Chondrocyte (in vitro differentiated cells): Measurements from ENCODE around the gene KCNQ5. TPM values are rescaled to one million over a fixed set of nuclear protein-coding genes. Genes with fewer than 3 reads are reported as not detected.

Experiments used
- DNase-seq: peaks from one replicate; pipeline ENCODE4 v3.0.0; 2021; ENCODE audit warnings: mixed read lengths, low spot score
- H3K27ac Mint-ChIP-seq: one replicate; pipeline ENCODE4 v1.8.0; 2021; ENCODE audit warnings: mild to moderate bottlenecking, moderate library complexity, mixed read lengths; ENCODE audit not compliant: unreplicated experiment
- H3K27me3 Mint-ChIP-seq: 2 replicates; pipeline ENCODE4 v1.8.0; 2021; ENCODE audit warnings: low read depth, mixed read lengths
- H3K36me3 Mint-ChIP-seq: 2 replicates; pipeline ENCODE4 v1.8.0; 2021; ENCODE audit warnings: low read depth, mixed read lengths
- H3K4me1 Mint-ChIP-seq: 2 replicates; pipeline ENCODE4 v1.8.0; 2021; ENCODE audit warnings: low read depth, mild to moderate bottlenecking, mixed read lengths
- H3K4me3 Mint-ChIP-seq: one replicate; pipeline ENCODE4 v1.8.0; 2021; ENCODE audit warnings: mild to moderate bottlenecking, moderate library complexity, mixed read lengths; ENCODE audit not compliant: unreplicated experiment
- H3K9me3 Mint-ChIP-seq: 2 replicates; pipeline ENCODE4 v1.8.0; 2021; ENCODE audit warnings: low read depth, mixed read lengths
- total RNA-seq: library from RNA; stranded (reverse); gene quantifications from 3 replicates; pipeline ENCODE4 v1.2.1, GENCODE V29; 2021
- TF ChIP-seq, protein P1 (sequence below): fragments of 200-600 bp; sonication (generic); IDR thresholded peaks from 2 replicates; pipeline ENCODE4 v1.5.0; 2021; ENCODE audit warnings: antibody characterized with exemption, mild to moderate bottlenecking, moderate library complexity

Gene KCNQ5
- total RNA-seq, 1 donor from 2014 or later, result 4.1 TPM

DNA sequence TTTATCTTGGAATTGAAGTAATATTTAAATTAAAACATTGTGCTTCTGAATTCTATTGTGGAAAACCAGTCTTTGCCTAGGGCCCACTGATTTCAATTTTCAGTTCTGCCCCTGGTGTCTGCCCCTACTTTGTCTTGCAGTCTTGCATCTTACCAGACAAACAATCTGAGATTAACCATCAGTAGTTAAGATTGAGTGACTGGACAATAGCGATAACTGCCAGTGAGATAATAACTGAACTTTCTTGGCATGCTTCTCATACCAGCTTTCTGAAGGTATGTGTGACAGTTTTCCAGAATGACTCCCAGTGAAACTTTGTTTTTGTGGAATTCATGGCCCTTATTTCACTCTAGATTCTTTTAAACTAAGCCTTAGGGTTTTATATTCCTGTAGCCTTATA is 53.5 kb downstream of the KCNQ5 start:
- Mint-ChIP-seq H3K9me3 (no peaks in the 10 kb centered on the region), H3K36me3 (no peaks in the 10 kb centered on the region), H3K27ac (no peak overlapping the region), H3K27me3 (no peaks in the 10 kb centered on the region), H3K4me1 (peaks cover 14% of the 10 kb centered on the region), H3K4me3 (no peak overlapping the region)
- DNase-seq, result no peak
- TF ChIP-seq, protein P1, sequence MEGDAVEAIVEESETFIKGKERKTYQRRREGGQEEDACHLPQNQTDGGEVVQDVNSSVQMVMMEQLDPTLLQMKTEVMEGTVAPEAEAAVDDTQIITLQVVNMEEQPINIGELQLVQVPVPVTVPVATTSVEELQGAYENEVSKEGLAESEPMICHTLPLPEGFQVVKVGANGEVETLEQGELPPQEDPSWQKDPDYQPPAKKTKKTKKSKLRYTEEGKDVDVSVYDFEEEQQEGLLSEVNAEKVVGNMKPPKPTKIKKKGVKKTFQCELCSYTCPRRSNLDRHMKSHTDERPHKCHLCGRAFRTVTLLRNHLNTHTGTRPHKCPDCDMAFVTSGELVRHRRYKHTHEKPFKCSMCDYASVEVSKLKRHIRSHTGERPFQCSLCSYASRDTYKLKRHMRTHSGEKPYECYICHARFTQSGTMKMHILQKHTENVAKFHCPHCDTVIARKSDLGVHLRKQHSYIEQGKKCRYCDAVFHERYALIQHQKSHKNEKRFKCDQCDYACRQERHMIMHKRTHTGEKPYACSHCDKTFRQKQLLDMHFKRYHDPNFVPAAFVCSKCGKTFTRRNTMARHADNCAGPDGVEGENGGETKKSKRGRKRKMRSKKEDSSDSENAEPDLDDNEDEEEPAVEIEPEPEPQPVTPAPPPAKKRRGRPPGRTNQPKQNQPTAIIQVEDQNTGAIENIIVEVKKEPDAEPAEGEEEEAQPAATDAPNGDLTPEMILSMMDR, result no peak

DNA sequence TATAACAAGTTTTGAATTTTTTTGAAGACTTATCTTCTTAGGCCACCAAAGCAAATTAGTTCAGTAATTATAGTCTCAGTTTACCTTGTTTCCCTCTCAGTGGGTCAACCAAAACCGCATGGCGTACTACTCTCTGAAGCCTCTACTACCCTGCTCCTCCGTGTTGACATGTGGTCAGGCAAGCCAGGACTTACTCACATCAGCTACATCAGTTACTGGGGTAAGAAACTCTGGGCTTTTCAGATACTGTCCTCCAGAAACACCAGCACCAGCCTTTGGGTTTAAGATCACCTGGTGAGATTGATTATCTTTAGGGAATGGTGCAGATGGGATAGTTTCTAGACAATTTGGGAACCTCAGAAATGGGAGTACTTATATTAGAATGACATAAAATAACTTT is 55.1 kb downstream of the KCNQ5 start:
- no peak overlapping the region for H3K27ac Mint-ChIP-seq
- H3K27me3 Mint-ChIP-seq, result no peaks in the 10 kb centered on the region
- no peaks in the 10 kb centered on the region for H3K9me3 Mint-ChIP-seq
- TF ChIP-seq, protein P1, result no peak
- H3K36me3 Mint-ChIP-seq, result no peaks in the 10 kb centered on the region
- no peak for DNase-seq
- H3K4me1 Mint-ChIP-seq, result peaks cover 14% of the 10 kb centered on the region
- H3K4me3 Mint-ChIP-seq, result no peak overlapping the region

DNA sequence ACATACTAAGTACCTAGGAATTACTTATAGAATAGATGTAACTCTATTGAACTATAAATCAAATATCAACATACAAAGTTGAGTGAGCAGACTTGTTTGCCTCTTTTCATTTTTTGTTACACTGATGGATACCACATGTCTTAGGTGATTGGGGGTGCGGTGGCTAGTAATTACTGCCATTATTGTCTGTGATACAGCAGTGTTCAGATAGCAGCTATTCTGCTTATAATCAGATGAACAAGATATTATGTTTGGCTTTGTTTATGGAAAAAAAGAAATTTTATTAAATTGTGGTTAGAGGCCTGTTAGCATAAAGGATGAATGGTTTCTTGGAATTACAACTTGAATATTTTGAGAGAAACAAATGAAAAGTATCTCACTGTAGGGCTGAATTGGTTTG is 55.9 kb downstream of the KCNQ5 start:
- no peaks in the 10 kb centered on the region for H3K36me3 Mint-ChIP-seq
- H3K27ac Mint-ChIP-seq, result no peak overlapping the region
- H3K9me3 Mint-ChIP-seq, result no peaks in the 10 kb centered on the region
- no peaks in the 10 kb centered on the region for H3K27me3 Mint-ChIP-seq
- no peak overlapping the region for H3K4me3 Mint-ChIP-seq
- TF ChIP-seq, protein P1, result no peak
- no peak for DNase-seq
- H3K4me1 Mint-ChIP-seq, result peaks cover 14% of the 10 kb centered on the region

DNA sequence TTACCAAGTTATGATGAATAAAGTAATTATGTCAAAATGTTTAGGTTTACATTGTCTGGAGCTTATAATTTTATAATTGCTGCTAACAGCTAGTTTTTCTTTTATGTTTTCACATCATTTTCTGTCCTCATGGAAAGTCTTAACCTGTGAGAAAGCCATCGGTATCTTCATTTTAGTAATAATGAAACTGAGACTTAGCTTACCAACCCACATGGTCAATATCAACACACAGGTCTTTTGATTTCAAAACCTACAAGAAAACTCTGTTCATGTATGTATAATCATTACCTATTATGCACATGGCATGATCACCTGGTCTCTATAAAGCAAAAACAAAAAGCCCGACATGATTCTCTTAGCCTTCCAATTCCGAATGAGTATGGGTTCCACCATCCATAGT is 61.9 kb downstream of the KCNQ5 start:
- no peaks in the 10 kb centered on the region for H3K36me3 Mint-ChIP-seq
- TF ChIP-seq, protein P1, result no peak
- no peak for DNase-seq

DNA sequence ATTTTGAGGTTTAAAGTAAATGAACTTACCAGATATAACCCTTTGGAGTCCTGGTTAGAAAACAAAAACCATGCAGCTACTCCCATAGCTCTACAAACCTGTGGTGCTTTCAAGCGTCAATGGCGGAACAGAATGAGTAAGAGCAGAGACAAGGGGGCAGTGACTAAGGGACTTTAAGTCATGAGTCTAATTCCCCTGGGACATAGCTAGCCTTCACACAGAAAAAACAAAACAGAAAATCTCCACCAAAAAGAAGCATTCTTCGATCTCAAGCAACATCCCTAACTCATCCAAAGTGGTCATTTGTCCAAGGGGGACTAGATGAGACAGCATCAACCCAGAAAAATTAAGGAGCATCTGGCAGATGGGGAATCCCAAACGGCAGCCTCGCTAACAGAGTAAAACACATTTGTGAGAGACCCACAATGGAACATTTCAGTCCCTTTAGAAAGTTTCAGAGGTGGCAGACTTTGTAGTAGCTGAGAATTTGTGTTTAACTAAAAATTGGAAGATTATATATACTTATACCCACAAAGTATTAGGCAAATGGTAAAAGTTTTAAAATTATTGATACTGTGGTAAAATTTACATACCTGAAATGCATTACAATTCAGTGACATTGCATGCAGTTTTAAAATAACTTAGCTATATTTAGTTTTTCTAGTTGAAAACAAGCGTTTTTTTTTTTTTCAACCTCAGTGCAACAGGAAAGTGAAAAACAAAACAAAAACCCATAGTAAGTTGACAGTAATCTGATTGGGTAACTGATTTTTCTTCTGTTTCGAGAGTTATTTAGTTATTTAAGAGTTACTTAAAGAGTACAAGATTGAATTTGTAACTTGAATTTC is 67.5 kb downstream of the KCNQ5 start:
- Mint-ChIP-seq H3K9me3 (no peaks in the 10 kb centered on the region), H3K4me1 (peaks cover 4% of the 10 kb centered on the region), H3K27ac (no peak overlapping the region), H3K36me3 (no peaks in the 10 kb centered on the region), H3K27me3 (no peaks in the 10 kb centered on the region), H3K4me3 (no peak overlapping the region)
- DNase-seq, result no peak
- TF ChIP-seq, protein P1, result no peak

More for the DNA sequence above, 61.9 kb downstream of the KCNQ5 start:
- Mint-ChIP-seq H3K4me3 (no peak overlapping the region), H3K9me3 (no peaks in the 10 kb centered on the region), H3K4me1 (no peaks in the 10 kb centered on the region), H3K27ac (no peak overlapping the region), H3K27me3 (no peaks in the 10 kb centered on the region)
